Measurements from ENCODE around the gene MIPOL1.
"Not testable (repeated sequence)": the region's sequence is repeated elsewhere in the genome, so short reads cannot be mapped to it uniquely, and the experiment has no call there.

Gene MIPOL1

DNA sequence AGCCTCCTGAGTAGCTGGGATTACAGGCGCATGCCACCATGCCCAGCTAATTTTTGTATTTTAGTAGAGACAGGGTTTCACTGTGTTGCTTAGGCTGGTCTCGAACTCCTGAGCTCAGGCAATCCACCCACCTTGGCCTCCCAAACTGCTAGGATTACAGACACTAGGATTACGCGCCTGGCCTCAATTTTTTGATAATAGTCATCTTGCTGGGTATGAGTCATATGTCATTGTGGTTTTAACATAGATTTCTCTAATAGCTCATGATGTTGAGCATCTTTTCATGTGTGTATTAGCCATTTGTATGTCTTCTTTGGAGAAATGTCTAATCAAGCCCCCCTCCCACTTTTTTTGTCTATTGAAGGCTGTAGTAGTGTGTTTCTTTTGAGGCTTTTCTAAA, 38.3 kb downstream of the MIPOL1 start:
- not testable (repeated sequence) for DNase-seq

DNA sequence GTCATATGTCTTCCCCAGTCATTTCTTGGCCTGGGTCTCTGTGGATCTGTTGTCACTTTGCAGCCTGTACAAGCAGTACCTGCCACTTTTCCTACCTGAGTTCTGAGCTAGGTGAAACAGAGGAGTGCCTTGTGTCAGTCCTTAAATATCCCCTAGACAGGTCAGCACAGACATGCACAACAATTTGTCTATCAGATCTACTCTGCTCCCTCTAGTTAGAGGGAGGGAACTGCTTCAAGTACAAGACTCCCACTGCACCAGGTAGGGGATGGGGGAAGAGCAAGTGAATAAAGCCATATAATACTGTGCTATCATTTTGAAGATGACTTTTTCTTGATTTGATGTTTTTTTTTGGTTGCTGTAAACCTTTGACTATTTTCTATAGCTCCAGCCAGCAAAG, 39.4 kb downstream of the MIPOL1 start:
- no peak for DNase-seq

DNA sequence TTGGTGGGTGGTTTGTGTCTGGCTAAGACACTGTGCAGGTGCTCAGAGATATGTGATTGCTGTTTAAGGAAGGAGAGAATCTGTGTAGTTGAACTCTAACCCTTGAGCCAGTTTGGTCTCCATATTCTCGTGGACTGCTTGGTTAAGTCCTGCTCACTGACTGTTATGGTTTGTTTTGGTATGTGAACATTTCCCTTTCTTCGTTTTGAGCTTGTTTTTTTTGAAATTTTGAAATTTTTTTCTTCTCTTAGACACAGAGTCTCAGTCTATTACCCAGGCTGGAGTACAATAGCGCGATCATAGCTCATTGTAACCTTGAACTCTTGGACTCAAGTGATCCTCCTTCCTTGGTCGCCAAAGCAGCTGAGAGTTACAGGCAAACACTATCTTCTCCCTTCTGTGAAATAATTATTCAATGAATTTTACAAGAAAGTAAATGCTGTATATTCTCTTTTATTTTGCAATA, 40.0 kb downstream of the MIPOL1 start:
- DNase-seq: no peak

DNA sequence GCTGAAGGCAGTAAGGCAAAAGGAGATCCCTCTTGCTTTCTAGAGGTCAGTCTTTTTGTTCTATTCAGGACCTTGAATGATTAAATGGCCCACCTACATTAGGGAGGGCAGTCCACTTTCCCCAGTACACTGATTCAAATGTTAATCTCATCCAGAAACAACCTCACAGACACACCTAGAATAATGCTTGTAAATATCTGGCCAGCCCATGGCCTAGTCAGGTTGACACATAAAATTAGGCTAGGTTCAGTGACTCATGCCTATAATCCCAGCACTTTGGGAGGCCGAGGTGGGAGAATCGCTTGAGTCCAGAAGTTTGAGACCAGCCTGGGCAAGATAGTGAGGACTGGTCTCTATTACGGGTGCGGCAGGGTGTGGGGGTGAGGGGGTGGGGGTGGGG, 43.5 kb downstream of the MIPOL1 start:
- no peak for DNase-seq

DNA sequence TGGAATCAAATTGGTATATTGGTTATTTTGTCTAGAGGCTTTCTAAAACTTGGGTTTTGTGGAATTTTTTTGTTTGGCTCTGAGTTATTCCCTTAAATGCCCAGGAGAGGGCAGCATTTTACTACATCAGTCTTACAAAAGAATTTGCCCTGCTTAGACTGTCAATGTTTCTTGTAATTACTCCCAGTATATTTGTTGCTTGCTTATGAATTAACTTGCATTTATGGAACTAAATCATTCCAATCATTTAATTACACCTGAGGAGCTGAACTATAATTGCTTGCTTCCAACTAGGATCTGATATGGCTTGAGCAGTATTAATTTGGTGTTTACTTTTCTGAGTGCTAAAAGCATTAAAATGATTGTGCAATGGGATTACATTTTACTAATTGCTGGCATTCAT, 48.7 kb downstream of the MIPOL1 start:
- DNase-seq: no peak

DNA sequence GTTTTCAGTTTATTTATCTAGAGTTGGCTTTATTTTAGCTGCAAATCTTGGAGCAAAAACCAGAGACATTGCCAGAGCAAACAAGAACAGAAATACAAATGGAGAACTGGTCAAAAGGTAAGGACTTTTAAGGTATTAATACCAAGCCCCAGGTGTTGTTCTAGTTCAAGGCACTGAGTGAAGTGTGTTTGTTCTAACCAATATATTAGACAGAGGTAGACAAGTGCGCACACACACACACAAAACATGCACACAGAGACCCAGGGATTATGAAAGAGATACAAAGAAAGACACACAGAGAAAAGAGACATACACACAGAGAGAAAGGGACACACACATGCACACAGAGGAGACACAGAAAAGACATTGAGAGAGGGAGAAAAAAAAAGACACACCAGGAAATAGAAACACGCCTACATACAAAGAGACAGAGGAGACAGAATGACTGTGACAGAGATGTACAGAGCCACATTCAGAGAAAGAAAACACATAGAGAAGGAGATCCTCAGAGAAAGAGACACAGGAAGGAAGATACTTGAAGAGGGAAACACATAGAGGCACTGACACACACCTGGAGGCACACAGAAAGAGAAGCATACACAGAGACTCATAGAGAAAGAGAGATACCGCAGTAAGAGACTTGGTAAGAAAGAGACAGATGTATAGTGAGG, 50.2 kb downstream of the MIPOL1 start:
- no peak for DNase-seq

DNA sequence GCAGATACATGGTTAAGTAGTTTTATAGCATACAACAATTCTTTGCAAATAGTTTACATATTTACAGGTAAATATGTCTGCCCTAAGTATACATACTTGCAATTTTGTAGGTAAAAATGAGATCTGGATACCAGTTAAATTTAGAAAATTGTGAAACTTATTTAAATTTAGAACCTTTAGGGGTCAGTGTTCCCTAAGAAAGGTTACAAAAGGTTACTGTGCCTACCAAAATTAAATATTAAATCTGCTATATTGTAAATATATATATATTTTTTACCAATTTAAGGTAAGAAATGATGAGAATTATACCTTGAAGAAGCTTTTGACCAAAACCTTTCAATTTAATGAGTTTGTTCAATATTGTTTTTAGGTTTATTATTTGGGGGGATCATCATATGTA, 54.0 kb downstream of the MIPOL1 start:
- DNase-seq: no peak

DNA sequence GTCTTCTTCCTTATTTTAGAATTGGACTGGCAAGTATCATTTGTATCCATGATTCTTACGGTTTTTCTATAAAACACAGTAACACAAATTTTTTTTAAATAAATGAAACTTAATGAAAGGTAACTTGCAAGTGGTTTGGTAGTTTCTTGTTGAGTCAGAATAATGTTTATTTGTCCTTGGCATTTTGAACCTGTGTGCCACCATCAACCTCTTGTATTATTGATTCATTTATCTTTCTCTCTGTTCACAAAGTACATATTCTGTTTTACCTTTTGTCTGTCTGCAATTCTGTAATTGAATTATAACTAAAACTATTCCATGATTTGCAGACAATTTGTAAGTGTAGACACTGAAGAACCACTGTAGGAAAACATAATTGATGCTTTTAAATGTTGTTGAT, 54.7 kb downstream of the MIPOL1 start:
- DNase-seq: no peak

DNA sequence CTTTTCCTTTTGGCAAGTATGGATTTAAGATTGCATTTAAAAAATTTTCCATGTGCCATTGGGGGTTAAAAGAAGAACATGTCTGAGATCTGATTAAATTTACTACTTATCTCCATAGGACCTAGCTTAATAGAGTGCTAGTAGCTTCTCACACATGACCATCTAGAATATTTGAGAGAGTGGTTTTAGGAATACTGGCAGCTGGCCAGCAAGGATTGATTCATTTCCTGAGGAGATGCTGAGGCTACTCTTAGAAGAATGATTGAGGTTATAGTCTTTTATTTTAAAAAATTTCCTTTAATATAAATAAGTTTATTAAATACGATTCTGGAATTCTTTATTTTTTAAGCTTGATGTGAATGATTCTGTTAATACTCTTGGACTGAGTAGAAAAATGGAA, 56.2 kb downstream of the MIPOL1 start:
- DNase-seq: no peak

DNA sequence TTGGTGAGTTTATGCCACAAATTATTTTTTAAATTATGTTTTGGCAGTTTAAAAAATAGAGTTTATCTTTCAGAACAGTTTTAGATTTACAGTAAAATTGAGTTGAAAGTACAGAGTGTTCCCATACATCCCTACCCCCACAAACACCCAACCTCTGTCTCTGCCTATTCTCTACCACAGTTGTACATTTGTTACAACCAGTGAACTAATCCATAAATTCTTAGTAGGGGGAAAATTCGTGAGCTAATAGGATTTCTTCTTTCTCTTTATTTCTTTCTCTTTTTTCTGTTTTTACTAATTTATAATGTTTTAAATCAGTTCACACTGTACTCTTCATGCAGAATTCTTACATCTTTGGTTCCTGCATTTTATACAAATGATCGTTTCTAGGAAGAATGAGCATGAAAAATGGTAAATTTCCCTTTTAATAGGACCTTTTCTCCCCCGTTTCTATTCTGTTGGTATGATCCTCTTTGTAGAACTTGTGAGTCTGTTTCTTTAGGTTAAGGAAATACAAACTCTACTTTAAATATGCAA, 56.7 kb downstream of the MIPOL1 start:
- DNase-seq: no peak

DNA sequence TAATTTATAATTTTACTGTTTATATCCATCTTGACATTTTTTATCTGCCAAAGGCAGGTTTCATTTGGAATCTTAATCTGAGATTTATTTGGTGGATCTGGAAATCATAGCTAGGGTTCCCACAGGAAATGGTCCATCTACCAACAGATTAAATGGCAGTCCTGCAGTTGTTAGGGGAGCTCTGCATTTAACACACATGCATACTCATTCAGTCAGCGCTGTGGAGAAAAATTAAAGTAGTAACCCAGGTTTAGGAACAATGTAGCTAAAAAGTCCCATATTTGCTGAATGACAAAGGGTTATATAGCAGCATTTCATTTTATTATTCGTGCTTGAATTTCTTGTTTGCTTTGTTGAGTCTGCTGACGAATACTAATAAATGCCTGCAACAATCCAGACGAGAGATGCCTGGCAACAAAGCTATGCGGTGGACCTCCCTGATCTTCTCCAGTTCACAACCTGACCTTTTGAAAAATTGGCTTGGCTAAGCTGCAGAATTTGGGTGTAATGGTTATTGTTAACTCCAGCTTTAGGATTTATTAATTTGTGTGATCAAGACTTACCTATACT, 59.8 kb downstream of the MIPOL1 start:
- DNase-seq: no peak

DNA sequence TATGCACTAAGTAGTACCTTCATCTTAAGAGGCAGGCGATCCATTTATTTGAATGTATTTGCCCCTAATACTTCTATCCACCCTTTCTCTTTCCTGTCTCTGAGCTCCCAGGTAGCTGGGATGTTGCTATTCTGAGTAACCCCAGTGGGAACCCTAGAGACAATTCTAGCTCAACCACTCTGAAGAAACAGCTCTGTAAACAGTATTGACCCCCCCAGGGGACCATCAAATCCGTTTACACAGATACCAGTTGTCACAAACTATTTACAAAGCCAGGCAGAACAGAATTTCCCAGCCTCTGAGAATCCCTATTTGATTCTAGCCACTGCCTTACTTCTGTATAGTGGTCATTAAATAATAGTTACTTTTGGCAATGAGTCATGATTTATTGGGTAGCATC, 64.9 kb downstream of the MIPOL1 start:
- DNase-seq: no peak

DNA sequence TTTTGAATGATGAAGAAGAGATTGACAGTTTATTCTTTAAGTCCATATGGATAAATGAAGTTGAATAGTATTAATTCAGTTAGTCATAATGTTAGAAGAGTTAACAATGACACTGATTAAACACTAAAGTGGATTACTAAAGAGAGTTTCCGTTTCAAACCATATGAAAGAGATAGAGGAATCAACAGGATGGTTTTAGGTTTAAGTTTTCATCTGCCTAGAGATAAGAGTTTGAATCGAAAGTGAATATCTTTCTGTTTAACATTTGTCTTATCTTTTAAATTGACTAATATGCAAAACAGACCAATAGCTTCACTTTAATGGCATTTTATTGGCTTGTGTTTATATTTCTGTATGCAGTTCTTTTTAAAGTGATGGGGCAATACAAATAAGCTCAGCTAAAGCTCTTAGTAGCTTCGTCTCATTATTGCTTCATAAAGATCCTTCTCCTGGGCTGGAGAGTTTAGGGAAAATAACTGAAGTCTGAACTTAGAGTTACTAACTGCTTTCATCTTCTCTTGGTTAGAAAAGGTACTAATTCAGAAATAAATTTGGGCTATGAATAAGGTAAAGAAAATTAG, 66.0 kb downstream of the MIPOL1 start:
- DNase-seq: no peak

DNA sequence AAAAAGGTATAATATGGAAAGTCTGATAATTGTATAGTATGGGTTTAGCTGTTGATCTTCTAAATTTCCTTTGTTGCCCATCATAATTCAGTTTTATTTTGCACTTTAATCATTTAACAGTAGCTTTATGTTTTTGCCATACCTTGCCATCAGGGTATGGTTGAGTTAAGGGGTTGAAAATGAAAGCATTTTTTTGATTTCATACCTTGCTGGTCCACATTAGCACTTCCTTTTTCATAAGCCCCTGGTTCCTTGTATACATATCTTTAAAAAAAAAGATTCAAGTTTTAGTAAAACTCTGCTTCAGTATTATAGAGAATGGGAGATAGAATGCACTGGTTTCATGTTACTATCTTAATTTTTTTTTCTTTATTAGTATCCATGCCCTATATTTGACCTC, 71.1 kb downstream of the MIPOL1 start:
- DNase-seq: no peak

DNA sequence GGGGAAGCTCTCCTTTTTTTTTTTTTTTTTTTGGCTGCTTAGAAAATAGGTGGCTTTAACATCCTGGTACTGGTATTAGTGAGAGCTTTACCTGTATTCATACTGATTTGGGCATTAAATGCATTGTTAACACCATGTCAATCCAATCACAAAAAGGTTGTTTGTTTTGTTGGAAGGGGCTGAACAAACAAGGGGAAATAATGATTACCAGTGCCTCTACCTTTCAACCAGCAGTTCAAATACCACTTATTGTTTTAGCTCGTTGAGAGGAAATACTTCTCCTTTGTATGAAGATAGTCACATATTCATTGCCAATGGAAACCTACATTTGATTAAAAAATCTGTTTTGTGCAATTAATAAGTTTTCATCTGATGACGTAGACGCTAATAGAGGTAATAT, 72.9 kb downstream of the MIPOL1 start:
- DNase-seq: no peak

DNA sequence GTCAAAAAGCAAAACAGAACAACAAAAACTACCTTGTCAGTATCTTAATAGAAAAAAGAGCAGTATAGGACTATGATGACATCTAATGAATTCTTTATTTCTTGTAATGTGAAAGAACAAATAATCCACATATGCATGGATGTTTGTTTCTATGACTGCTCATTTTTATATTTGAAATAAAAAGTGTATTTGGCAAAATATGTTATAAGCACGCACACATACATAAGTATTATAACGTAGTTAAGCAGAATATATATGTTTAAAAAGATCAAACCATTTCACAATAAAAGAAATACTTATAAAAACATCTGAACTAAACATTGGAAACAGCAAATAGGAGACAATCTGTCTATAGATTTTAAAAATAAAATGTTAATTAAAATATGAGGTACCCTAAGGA, 74.8 kb downstream of the MIPOL1 start:
- no peak for DNase-seq

DNA sequence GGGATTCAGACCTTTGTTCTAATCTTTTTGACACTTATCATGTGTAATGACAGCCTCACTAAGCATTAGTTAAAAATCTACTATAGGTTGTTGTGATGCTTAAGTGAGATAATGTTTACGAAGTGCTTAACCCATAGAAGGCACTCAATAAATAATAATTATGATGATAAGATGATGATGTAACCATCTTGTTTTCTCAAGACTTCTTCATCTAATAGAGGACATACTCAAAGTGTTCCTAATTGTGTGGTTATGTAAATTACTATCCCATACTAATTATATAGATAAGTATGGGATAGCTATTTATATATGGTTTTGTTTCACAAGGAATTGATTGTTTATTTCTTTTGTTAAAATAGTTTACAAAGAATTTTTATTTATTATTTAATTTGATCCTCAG, 76.9 kb downstream of the MIPOL1 start:
- DNase-seq: no peak

DNA sequence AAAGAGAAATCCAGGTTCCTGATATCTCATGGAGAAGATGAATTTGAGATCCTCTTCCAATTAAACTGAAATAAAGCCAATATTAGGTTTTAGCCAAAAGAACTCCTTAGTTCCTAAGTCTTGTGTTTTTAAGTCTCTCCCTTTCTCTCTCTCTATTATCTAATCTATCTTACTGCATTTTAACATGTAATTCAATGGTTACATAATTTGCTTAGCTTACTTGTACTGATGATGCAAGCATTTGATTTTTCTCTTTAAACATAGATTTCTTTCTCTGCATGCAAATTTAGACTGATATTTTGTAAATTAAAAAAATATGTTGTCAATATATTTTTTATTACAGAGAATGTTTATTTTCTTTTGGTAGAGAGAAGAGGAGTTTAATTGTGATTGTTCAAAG, 78.2 kb downstream of the MIPOL1 start:
- no peak for DNase-seq

DNA sequence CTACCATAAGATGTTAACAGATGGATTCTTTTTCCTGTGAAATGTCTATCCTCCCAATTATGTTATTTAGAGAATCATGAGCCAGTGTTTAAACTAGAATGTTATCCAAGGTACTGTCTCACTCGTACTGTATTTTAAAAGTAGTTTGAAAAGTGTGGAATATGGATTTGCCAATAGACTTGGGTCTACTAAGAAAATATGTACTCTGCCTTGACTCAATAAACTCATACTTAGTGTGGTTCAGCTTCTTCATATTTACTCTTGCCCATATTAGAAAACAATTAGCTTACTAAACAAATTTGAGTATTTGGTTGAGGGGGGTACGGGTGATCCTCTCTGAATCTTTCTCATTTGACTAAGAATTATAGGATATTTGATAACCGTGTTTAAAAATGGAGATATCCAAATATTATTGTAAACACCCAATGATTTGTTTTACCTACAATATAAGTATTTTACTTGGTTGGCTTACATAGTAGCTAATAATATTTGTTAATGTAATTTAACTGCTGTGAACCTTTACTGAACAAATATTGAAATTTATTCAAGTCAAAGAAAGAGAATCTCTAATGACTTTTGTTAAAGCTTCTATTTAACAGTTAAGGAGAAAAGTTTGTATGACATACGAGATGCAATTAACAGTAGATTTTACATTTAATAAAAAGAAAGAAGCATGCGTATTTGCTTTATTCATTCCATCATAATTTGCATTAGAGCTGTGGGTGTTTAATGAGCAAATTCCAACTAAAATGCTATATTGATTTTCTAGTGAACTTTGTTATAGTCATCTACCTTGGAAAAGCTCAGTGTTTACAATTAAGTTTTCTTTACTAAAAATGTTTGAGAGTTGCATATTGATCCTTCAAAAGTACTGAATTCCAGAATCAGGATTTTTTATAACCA, 81.2 kb downstream of the MIPOL1 start:
- DNase-seq: no peak

DNA sequence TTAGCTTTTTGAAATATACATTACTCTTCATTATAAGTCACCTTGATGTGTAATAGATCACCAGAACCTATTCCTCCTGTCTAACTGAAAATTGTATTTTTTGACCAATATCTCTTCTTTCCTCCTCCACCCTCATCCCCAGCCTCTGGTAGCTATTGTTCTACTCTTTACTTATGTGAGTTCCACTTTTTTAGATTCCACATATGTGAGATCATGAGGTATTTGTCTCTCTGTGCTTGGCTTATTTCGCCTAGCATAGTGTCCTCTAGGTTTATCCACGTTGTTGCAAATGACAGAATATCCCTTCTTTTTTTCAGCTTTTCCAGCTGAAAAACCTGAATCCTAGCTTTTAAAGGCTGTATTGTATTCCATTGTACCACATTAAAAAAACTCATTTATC, 82.1 kb downstream of the MIPOL1 start:
- no peak for DNase-seq

DNA sequence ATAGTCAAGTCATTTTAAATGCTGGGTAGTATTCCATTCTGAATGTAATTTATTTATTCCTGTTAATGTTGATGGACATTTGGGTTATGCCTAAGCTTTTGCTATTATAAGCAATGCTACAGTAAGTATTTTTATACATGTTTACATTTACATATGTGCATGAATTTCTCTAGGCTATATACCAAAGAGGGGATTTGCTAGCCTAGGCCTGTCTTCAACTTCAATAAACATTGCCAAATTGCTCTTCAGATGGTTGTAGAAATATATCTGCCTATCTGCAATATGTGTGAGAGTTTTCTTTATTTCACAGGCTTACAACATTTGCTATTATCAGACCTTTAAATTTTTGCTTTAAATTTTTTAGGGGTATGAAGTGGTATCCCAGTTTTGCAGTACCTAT, 87.0 kb downstream of the MIPOL1 start:
- no peak for DNase-seq

DNA sequence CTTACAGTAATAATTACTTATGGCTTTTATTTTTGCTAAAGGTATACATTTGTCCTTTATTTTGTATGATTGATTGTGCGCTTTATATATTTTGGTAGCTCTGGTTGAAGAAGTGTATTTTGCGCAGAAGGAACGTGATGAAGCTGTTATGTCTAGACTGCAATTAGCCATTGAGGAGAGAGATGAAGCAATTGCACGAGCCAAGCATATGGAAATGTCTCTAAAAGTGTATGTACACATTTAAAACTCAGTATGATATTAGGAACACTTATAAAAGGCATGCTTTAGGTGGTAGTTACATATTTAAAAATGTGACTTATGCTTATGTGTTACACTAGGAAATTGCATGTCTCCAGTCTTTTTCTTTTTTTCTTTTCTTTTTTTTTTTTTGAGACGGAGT, 87.5 kb downstream of the MIPOL1 start:
- DNase-seq: no peak

DNA sequence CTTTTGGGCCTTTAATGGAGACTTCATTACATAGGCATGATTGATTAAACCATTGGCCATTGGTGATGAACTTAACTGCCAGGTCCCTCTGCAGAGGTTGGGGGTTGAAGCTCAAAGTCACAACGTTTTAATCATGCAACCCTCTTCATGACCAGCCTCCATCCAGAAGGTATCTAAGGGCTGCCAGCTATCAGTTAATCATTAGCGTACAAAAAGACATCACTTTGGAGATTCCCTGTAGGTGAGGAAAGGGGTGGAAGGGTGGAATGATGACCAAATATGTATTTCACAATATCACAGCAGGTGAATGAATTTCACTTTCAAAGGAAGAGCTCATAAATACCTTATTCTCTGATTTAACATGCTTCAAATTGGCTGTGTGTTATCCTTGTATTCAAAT, 92.0 kb downstream of the MIPOL1 start:
- no peak for DNase-seq

DNA sequence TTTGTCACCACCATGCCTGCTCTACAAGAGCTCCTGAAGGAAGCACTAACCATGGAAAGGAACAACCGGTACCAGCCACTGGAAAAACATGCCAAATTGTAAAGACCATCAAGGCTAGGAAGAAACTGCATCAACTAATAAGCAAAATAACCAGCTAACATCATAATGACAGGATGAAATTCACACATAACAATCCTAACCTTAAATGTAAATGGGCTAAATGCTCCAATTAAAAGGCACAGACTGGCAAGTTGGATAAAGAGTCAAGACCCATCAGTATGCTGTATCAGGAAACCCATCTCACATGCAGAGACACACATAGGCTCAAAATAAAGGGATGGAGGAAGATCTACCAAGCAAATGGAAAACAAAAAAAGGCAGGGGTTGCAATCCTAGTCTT, 97.5 kb downstream of the MIPOL1 start:
- not testable (repeated sequence) for DNase-seq
